H1 (cell line): ENCODE data around the gene DHRS9. TPM values are rescaled to one million over a fixed set of nuclear protein-coding genes. Genes with fewer than 3 reads are reported as not detected.
A peak's percentile ranks its signal among the peaks of the same experiment; 100 is the strongest.

Experiments
- CTCF ChIA-PET: fragments of 300-600 bp; sonication (Branson Sonifier 250); formaldehyde crosslinking; loops from one replicate; lab custom pipeline; 2021; ENCODE audit not compliant: partially characterized antibody; lab: Charles Lee
- POLR2A ChIA-PET: fragments of 300-600 bp; sonication (Branson Sonifier 250); formaldehyde crosslinking; loops from one replicate; lab custom pipeline; 2021; ENCODE audit warnings: inconsistent platforms; ENCODE audit not compliant: partially characterized antibody; lab: Charles Lee
- DNase-seq, 2 experiments: peaks; one replicate each; pipeline versions ENCODE4 v3.0.0 to v3.0.0-alpha.2; 2010 to 2022; ENCODE audit warnings: low spot score in 2 of 2, low read depth in 1 of 2, mixed read lengths in 1 of 2
- FAIRE-seq: peaks from 2 replicates; lab custom pipeline; 2011; peaks lifted over from hg19 to GRCh38; lab: Jason Lieb, UNC
- H2AFZ ChIP-seq: 2 replicates; pipeline ENCODE4 v1.8.1; 2012; ENCODE audit warnings: low read length, inconsistent platforms
- H2AK5ac ChIP-seq: 2 replicates; pipeline ENCODE4 v1.6.1; 2013; ENCODE audit warnings: low read depth, low read length
- H2BK120ac ChIP-seq: replicated peaks from 2 replicates; pipeline ENCODE3; 2013; ENCODE audit warnings: low read depth, low read length, inconsistent platforms
- H2BK12ac ChIP-seq: 2 replicates; pipeline ENCODE4 v1.6.1; 2013; ENCODE audit warnings: low read depth, low read length
- H2BK15ac ChIP-seq: 2 replicates; pipeline ENCODE4 v1.6.1; 2013; ENCODE audit warnings: low read length
- H2BK20ac ChIP-seq: 2 replicates; pipeline ENCODE4 v1.6.1; 2013; ENCODE audit warnings: low read length
- H2BK5ac ChIP-seq: 2 replicates; pipeline ENCODE4 v1.6.1; 2013; ENCODE audit warnings: low read depth, low read length
- H3K14ac ChIP-seq: 2 replicates; pipeline ENCODE4 v1.6.1; 2013; ENCODE audit warnings: inconsistent platforms; ENCODE audit not compliant: insufficient read length
- H3K18ac ChIP-seq: 2 replicates; pipeline ENCODE4 v1.6.1; 2013; ENCODE audit warnings: low read length; ENCODE audit errors: extremely low read depth
- H3K23ac ChIP-seq: 2 replicates; pipeline ENCODE4 v1.6.1; 2013; ENCODE audit warnings: inconsistent platforms; ENCODE audit not compliant: insufficient read length
- H3K23me2 ChIP-seq: 2 replicates; pipeline ENCODE4 v1.6.1; 2013; ENCODE audit warnings: low read depth, low read length
- H3K27ac ChIP-seq: 2 replicates; pipeline ENCODE4 v1.6.1; 2011; ENCODE audit warnings: low read depth, low read length, inconsistent platforms
- H3K27me3 ChIP-seq, 4 experiments: replicated peaks in 1 of 4; 1 replicate in 1 of 4; 2 replicates in 3 of 4; pipeline versions ENCODE4 v1.6.1 to v1.8.1; 2011 to 2013; ENCODE audit warnings: low read length in 3 of 4, mild to moderate bottlenecking in 3 of 4, inconsistent platforms in 2 of 4, mixed read lengths in 2 of 4, moderate library complexity in 1 of 4; ENCODE audit not compliant: control insufficient read depth in 3 of 4, insufficient read depth in 3 of 4; ENCODE audit errors: extremely low read depth in 1 of 4
- H3K36me3 ChIP-seq, 4 experiments: 2 replicates each; pipeline versions ENCODE4 v1.6.1 to v1.8.1; 2011 to 2013; ENCODE audit warnings: mild to moderate bottlenecking in 4 of 4, low read length in 3 of 4, moderate library complexity in 2 of 4, control low read depth in 1 of 4, inconsistent platforms in 1 of 4; ENCODE audit not compliant: insufficient read depth in 4 of 4, control insufficient read depth in 2 of 4
- H3K4ac ChIP-seq: replicated peaks from 2 replicates; pipeline ENCODE3; 2013; ENCODE audit warnings: low read length, low read depth, mixed read lengths, inconsistent platforms; ENCODE audit not compliant: insufficient read length
- H3K4me1 ChIP-seq, 4 experiments: replicated peaks in 1 of 4; 1 replicate in 1 of 4; 2 replicates in 3 of 4; pipeline versions ENCODE4 v1.6.1 to v1.8.1; 2011 to 2013; ENCODE audit warnings: low read length in 3 of 4, inconsistent platforms in 2 of 4, mixed read lengths in 1 of 4; ENCODE audit not compliant: insufficient read depth in 4 of 4, control insufficient read depth in 3 of 4
- H3K4me2 ChIP-seq, 2 experiments: 2 replicates each; pipeline versions ENCODE4 v1.6.1 to v1.8.1; 2011 to 2013; ENCODE audit warnings: low read depth in 2 of 2, low read length in 2 of 2, control low read depth in 1 of 2, inconsistent platforms in 1 of 2, mild to moderate bottlenecking in 1 of 2; ENCODE audit not compliant: insufficient read depth in 1 of 2
- H3K4me3 ChIP-seq, 4 experiments: fragments of 200-600, 300-600 bp in 1 of 4; sonication (generic), shearing (Covaris generic), sonication (Bioruptor Twin) in 1 of 4; 2 replicates each; pipeline versions ENCODE4 v1.5.1 to v1.8.1; 2011 to 2016; ENCODE audit warnings: low read length in 4 of 4, low read depth in 3 of 4, control low read depth in 2 of 4, inconsistent platforms in 2 of 4, mild to moderate bottlenecking in 2 of 4, mixed read lengths in 1 of 4, moderate library complexity in 1 of 4; ENCODE audit not compliant: insufficient read depth in 2 of 4; ENCODE audit errors: extremely low read depth in 1 of 4
- H3K56ac ChIP-seq: replicated peaks from 2 replicates; pipeline ENCODE3; 2013; ENCODE audit warnings: low read depth, mild to moderate bottlenecking, mixed read lengths, low read length, inconsistent platforms; ENCODE audit not compliant: insufficient read length
- H3K79me1 ChIP-seq: 2 replicates; pipeline ENCODE4 v1.6.1; 2013; ENCODE audit warnings: low read depth, low read length, control low read depth
- H3K79me2 ChIP-seq, 2 experiments: 2 replicates each; pipeline versions ENCODE4 v1.6.1 to v1.8.1; 2012 to 2013; ENCODE audit warnings: low read length in 2 of 2, mild to moderate bottlenecking in 2 of 2, inconsistent platforms in 1 of 2; ENCODE audit not compliant: insufficient read depth in 2 of 2, control insufficient read depth in 1 of 2
- H3K9ac ChIP-seq, 4 experiments: replicated peaks in 1 of 4; 1 replicate in 1 of 4; 2 replicates in 3 of 4; pipeline versions ENCODE4 v1.6.1 to v1.8.1; 2011 to 2013; ENCODE audit warnings: low read depth in 3 of 4, low read length in 3 of 4, control low read depth in 2 of 4, mild to moderate bottlenecking in 2 of 4, moderate library complexity in 2 of 4, inconsistent platforms in 1 of 4; ENCODE audit errors: extremely low read depth in 1 of 4
- H3K9me3 ChIP-seq, 2 experiments: 2 replicates each; pipeline versions ENCODE4 v1.6.1 to v1.8.1; 2012 to 2013; ENCODE audit warnings: mild to moderate bottlenecking in 2 of 2, moderate library complexity in 2 of 2, control low read depth in 1 of 2, inconsistent platforms in 1 of 2, low read depth in 1 of 2, low read length in 1 of 2, mixed read lengths in 1 of 2; ENCODE audit not compliant: insufficient read depth in 2 of 2
- H4K20me1 ChIP-seq, 2 experiments: replicated peaks in 1 of 2; 2 replicates each; pipeline versions ENCODE3 to v1.8.1; 2011 to 2013; ENCODE audit warnings: inconsistent platforms in 2 of 2, low read length in 2 of 2, mild to moderate bottlenecking in 1 of 2; ENCODE audit not compliant: insufficient read depth in 2 of 2, control insufficient read depth in 1 of 2
- H4K5ac ChIP-seq: 2 replicates; pipeline ENCODE4 v1.6.1; 2013; ENCODE audit warnings: low read length, low read depth, mixed read lengths, inconsistent platforms; ENCODE audit not compliant: insufficient read length
- H4K8ac ChIP-seq: 2 replicates; pipeline ENCODE4 v1.8.0; 2013; ENCODE audit warnings: mild to moderate bottlenecking, moderate library complexity, low read length, inconsistent platforms; ENCODE audit not compliant: insufficient read depth; ENCODE audit errors: extremely low read depth
- H4K91ac ChIP-seq: replicated peaks from 2 replicates; pipeline ENCODE3; 2013; ENCODE audit warnings: low read length, mixed read lengths, inconsistent platforms; ENCODE audit not compliant: insufficient read length
- CEBPB ChIP-seq: IDR thresholded peaks from 2 replicates; pipeline ENCODE4 v1.6.1; 2012; ENCODE audit warnings: low read depth, low read length
- CTCF ChIP-seq, 3 experiments: IDR thresholded peaks; 1 replicate in 2 of 3; 2 replicates in 1 of 3; pipeline versions ENCODE4 v1.5.1 to v1.6.1; 2011; ENCODE audit warnings: low read length in 3 of 3, mild to moderate bottlenecking in 3 of 3, inconsistent platforms in 2 of 3, low read depth in 1 of 3, moderate library complexity in 1 of 3; ENCODE audit not compliant: insufficient read depth in 1 of 3; ENCODE audit errors: control extremely low read depth in 1 of 3
- KDM1A ChIP-seq: fragments of 200-600, 300-600 bp; sonication (generic); IDR thresholded peaks from 2 replicates; pipeline ENCODE4 v1.7.1; 2016; ENCODE audit warnings: mild to moderate bottlenecking, low read length, borderline replicate concordance
- RAD21 ChIP-seq, 2 experiments: IDR thresholded peaks in 1 of 2; conservative IDR thresholded peaks in 1 of 2; 2 replicates each; pipeline ENCODE4 v1.6.1; 2011; ENCODE audit warnings: low read depth in 2 of 2, low read length in 2 of 2, improper control_type of control experiment in 1 of 2, inconsistent platforms in 1 of 2, mild to moderate bottlenecking in 1 of 2, moderate library complexity in 1 of 2
- SP4 ChIP-seq: IDR thresholded peaks from 2 replicates; pipeline ENCODE4 v1.6.1; 2012; ENCODE audit warnings: low read length, inconsistent platforms
- TBP ChIP-seq: IDR thresholded peaks from 2 replicates; pipeline ENCODE4 v1.6.1; 2011; ENCODE audit warnings: low read depth, low read length, improper control_type of control experiment
- WGBS, 2 experiments: shearing (Covaris generic) in 1 of 2; methylation state at CpG; one replicate each; pipeline versions ENCODE4 v1.1.6 to v1.1.7; 2013 to 2015; ENCODE audit warnings: low lambda C conversion rate in 2 of 2, mixed read lengths in 2 of 2, inconsistent platforms in 1 of 2, low coverage in 1 of 2, missing lambda C conversion rate in 1 of 2; ENCODE audit not compliant: insufficient replicate concordance in 2 of 2, insufficient coverage in 1 of 2, insufficient read length in 1 of 2; ENCODE audit errors: extremely low coverage in 1 of 2, missing lambda C conversion rate in 1 of 2; 5-methylcytosine and 5-hydroxymethylcytosine counted together
- polyA plus RNA-seq, 7 experiments: library from polyadenylated mRNA; depleted of rRNA in 3 of 7; stranded (reverse) in 5 of 7; unstranded in 2 of 7; fragments of >200 nt in 5 of 7; fragments of 200-250 nt in 2 of 7; gene quantifications; 1 replicate in 5 of 7; 2 replicates in 1 of 7; 4 replicates in 1 of 7; pipeline versions ENCODE4 v1.2.1 to v1.2.3, GENCODE V29; 2011 to 2013; ENCODE audit warnings: missing spikeins in 2 of 7, mixed read lengths in 2 of 7
- total RNA-seq: library from RNA; stranded (reverse); fragmentation: NEBNext Ultra II Directional; extraction: Animal tissue kit (Norgen Biotek cat#: 25700); gene quantifications from 2 replicates; pipeline ENCODE4 v1.2.1, GENCODE V29; 2021

DHRS9 gene
- total and polyA plus RNA-seq, 2 of the 8 experiments (the other 6 are each of a cell fraction or from before 2014, with no cell fraction given): not detected

GRCh38 chr2:169141713-169142352 is 72.5 kb downstream of the DHRS9 start:
- Histone ChIP-seq H3K18ac (no peak overlapping the region), H3K9ac (no peak overlapping the region), H3K27me3 (no peaks in the 10 kb centered on the region), H3K23ac (no peak overlapping the region), H3K4me3 (no peak overlapping the region), H3K79me1 (no peaks in the 10 kb centered on the region), H3K4me2 (no peak overlapping the region), H3K4ac (no peak overlapping the region), H2BK5ac (no peak overlapping the region), H3K4me1 (peaks cover 0 to 10% (median 7%) of the 10 kb centered on the region in 4 experiments; a peak in 5 of 7 replicates), H2BK120ac (no peak overlapping the region), H2AK5ac (no peak overlapping the region), H3K36me3 (no peaks in the 10 kb centered on the region), H4K20me1 (no peaks in the 10 kb centered on the region), H3K14ac (no peak overlapping the region), H2BK12ac (no peak overlapping the region), H4K91ac (no peak overlapping the region), H3K9me3 (no peaks in the 10 kb centered on the region), H2BK20ac (no peak overlapping the region), H3K56ac (no peak overlapping the region), H3K27ac (no peak overlapping the region), H2BK15ac (no peak overlapping the region), H4K5ac (no peak overlapping the region), H2AFZ (no peak overlapping the region; the same call in 1 of the 2 replicates), H3K79me2 (no peaks in the 10 kb centered on the region), H3K23me2 (no peaks in the 10 kb centered on the region), H4K8ac (no peak overlapping the region)
- 33% methylated on average over 10 of the region's 10 CpGs; no CpG with 5 or more reads in 1 of the 2 experiments for WGBS, 2 experiments
- CTCF ChIA-PET: interaction anchor here (0.7 to 7.1 kb wide), 27 partner anchors 8 to 306 kb away, joined by 3 to 74 read pairs (median 5); no protein-coding TSS in a partner anchor
- peak; percentile 75 to 94 (median 76) for TF ChIP-seq CTCF (IDR thresholded peaks at IDR 0.05; ENCODE audit: control extremely low read depth in 1 of 3, insufficient read depth in 1 of 3, low read depth in 1 of 3, low read length in 3 of 3)
- TF ChIP-seq KDM1A: no peak
- TF ChIP-seq TBP: no peak
- TF ChIP-seq CEBPB: no peak
- TF ChIP-seq SP4: no peak
- peak; percentile 55 to 70 for TF ChIP-seq RAD21 (IDR thresholded peaks at IDR 0.05 in 1 of 2, conservative IDR thresholded peaks at IDR 0.05 in 1 of 2; ENCODE audit: low read depth in 2 of 2, low read length in 2 of 2)
- DNase-seq (peak; percentile 31 to 90), FAIRE-seq (peak; percentile 99)
- POLR2A ChIA-PET: interaction anchor here (0.5 kb wide), 1 partner anchor 389 kb away, joined by 3 read pairs; no protein-coding TSS in a partner anchor
